COLO668 (cell line): ENCODE results near the gene USP2.

ENCODE experiments used
- DNase-seq: peaks from one replicate; lab custom pipeline; 2025; ENCODE audit not compliant: unreplicated experiment; lab: John Stamatoyannopoulos, UW

Gene USP2

DNA sequence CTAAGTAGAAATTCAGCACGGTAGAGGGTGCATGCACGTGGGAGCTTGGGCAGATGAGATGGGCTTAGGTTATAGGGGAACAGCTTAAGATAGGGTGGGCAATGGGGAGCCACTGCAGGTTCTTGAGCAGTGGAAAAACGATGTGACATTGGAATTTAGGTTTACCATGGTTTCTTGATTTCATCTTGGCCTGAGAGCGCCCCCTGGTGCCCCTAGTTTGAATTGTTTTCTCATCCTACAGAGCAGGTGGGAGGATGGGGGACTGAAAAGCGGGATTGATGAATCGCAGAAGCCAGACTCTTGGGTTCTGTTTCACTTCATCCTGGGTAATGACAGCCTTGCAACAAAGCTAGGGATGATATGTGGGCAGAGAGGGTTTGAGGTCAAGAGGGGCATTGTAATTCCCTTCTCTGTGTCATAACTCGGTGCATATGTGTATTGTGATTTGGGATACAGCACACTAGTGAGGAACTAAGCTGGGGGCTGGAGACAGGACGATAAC, 57.9 kb downstream of the USP2 start:
- DNase-seq, result peak; percentile 75

DNA sequence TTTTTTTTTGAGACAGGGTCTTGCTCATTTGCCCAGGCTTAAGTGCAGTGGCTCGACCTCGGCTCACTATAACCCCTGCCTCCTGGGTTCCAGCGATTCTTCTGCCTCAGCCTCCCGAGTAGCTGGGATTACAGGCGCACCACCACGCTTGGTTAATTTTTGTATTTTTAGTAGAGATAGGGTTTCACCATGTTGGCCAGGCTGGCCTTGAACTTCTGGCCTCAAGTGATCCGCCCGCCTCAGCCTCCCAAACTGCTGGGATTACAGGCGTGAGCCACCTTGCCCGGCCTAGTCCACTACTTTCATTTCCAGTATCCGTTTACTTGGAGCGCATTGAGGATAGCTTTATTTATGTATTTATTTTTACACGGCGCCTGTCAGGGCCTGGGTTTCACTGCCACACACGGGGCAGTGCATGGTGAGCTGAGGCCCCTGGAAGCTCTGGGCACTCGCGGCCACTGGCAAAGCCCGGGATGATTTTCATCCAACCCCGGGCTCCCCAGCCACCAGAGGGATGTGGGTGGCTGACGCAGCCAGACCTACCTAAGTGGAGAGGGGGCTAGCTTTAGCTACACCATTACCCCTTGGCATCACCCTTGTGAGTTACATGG, 58.5 kb downstream of the USP2 start:
- no peak for DNase-seq

DNA sequence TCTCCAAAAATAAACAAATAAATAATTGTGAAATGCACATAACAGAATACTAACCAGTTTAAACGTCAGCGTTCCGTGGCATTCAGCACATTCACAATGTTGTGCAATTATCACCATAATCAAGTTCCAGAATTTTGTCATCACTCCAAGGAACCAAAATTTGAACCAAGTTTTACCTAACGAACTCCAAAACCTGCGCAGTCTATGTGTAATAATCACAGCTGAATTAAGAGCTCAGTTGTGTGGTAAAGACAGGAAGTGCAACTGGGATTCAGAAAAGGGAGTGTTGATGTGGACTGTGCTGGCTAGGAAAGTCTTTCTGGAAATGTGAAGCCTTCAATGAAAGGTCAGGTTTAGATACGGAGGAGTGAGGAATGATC, 59.1 kb downstream of the USP2 start:
- DNase-seq, result no peak

DNA sequence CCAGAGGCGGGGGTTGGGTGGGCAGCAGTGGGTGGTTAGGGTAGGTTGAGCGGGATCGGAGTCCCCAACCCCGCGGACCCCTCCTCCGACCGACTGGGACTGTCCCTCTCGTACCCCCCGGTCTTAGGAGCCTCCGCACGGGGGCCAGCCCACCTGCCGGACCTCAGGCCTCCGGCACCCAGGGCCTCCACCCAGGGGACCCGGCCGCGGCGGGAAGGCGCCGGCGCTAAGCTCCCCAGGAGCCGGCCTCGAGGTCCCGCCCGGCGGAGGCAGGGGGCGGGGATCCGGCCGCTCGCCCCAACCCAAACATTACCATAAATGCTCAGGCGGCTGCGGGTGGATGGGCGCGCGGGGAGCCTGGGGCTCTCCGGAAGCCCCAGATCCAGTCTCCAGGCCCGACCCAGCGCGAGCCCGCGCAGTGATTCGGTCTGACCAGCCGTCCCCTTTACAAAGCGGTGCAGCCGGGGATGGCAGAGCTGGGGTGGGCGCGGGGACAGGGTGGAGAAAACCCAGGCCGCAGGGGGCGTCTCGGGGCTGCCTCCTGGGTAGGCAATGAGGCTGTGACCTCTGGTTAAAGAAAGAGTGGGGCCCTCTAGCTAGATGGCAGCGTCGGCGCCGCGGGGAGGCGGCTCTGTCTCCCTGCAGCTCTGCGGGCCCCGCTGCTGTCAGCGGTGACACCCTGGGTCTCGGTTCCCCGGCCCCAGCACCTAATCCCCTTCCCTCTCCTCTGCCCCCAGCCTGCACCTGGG, 60.5 kb downstream of the USP2 start:
- peak; percentile 56 for DNase-seq

DNA sequence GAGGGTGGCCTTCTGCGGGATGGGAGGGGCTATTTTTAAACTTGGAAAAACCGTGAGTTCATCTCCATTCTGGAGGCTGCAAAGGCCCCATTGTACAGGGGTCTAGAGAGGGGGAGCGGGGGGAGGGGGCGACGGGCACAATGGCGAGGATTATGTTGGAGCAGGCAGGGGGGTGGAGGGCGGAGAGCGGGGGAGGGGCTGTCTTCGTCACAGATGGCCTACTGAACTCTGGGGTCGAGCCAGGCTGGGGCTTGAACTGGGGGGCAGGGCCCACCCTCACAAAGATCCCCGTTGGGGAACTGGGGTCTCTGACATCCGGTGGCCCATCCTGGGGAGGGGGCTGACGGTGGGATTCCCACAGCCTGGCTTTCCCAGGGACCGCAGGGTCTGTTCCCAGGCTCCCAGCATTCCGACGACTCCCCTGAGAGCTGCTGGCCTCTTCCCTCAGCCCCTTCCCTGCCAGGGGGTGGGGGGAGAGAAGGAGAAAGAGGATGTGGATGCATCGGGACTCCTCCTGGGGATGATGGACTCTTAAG, 61.2 kb downstream of the USP2 start:
- DNase-seq, result no peak

DNA sequence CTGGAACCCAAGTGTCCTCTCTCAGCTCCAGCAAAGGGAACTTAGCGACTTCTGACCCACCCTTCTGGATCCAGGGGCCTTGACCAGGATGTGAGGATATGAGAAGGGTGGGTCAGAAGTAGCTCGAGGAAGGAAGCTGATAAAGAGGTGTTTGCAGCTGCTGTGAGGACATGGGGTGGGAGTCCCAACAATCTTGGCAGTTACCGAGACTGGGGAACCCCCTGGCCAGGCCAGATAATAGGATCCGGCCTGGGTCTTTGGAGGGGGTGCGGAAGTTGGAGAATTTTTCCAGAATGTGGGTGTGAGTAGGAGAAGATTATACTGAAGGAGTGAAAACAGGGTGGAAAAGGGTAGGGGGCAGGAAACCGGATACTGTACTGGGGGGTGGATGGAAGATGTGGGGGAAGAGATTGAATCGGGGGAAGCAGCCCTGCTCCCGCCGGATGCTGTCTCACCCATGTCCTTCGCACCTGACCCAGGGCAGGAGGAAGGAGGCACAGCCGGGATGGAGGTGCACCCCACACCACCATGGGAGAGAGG, 61.7 kb downstream of the USP2 start:
- DNase-seq, result no peak

DNA sequence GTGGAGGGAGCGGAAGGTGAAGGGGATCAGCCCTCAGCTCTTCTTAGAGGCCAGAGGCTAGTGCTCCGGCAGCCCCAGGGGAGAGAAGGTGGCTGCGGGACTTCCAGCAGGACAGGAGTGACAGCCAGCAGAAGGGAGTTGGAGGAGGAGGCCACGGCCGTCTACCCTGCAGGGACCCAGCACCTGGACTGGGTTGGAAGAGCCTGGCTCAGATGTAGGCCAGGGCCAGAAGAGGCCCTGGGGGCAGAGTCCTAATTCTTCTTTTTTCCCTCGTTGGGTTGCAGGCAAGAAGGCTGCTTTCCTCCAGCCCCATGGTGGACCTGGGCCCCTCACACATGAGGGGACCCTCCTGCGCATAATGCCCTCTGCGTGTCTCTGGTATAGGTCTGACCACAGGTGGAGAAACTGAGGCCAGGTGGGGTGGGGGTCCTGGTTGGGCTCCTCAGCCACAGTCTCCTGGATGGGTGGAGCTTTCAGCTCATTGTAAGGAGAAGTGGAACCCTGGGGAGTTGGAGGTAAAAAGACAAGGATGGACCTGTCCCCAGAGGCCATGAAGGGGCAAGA, 62.3 kb downstream of the USP2 start:
- no peak for DNase-seq

DNA sequence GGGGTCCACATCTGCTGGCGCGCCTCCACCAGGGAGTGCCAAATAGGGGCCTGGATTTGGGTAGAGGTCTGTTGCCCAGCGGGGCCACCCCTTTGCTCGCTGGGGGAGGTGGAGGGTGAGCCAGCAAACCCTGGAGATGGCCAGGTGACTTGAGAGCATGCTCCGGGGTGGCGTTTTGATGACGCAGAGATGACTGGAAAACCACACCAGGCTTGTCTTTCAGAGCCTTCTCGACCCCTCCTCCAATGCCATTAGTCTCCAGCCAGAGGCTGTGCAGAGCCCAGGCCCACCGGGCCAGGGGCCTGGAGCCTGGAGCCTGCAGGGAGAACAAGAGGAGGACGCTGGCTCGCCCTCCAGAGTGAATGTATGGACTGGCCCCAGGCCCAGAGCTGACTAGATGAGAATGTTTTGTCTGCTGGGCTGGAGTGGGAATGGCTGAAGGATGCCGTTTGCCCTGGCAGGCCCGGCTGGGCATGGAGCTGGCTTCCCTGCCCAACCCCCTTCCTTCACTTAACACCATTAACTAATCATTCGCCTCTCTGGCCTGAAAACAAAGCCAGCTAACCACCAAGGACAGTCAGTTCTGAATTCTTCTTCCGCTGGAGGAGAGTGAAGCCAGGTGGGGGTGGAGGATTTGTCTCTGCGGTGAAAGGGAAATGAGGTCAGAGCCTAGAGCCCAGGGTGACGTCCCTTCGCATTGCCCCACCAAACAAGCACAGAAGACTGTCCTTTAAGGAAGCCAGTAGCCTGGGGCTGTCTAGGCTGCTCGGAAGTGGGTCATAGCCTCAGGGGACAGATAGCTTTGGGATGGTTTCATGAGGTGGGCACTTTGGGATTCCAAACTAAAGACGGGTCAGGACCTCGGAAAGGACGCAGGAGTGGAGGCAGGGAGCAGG, 63.0 kb downstream of the USP2 start:
- no peak for DNase-seq

DNA sequence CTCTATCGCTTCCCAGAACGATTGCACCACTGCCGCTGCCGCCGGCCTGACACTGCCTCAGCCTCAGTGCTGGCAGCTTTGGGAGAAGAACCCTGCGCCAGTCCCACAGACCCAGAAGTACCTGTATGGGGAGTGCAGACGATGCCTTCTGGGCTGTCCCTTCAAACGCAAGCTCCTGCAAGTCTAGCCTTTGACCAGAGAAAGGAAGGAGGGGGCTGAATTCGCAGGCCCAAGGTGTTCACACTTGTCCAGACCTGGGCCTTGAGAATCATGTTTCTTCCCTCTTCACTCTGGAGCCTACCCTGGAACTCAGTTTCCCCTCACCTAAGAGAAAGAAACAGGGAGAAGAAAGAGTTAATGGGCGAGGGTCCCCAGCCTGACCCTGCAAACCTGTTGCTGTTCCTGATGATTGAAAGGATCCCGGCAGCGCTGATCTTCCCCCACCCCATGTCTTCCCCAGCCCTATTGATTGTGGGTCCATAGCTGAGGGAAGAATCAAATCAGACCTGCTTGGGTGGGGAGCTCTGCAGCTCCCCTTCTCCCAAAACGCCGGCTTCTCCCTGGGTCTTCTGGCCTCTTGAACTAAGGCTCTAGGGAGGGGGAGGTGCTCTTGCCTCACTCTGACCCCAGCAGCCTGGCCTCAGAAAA, 63.8 kb downstream of the USP2 start:
- DNase-seq, result no peak

DNA sequence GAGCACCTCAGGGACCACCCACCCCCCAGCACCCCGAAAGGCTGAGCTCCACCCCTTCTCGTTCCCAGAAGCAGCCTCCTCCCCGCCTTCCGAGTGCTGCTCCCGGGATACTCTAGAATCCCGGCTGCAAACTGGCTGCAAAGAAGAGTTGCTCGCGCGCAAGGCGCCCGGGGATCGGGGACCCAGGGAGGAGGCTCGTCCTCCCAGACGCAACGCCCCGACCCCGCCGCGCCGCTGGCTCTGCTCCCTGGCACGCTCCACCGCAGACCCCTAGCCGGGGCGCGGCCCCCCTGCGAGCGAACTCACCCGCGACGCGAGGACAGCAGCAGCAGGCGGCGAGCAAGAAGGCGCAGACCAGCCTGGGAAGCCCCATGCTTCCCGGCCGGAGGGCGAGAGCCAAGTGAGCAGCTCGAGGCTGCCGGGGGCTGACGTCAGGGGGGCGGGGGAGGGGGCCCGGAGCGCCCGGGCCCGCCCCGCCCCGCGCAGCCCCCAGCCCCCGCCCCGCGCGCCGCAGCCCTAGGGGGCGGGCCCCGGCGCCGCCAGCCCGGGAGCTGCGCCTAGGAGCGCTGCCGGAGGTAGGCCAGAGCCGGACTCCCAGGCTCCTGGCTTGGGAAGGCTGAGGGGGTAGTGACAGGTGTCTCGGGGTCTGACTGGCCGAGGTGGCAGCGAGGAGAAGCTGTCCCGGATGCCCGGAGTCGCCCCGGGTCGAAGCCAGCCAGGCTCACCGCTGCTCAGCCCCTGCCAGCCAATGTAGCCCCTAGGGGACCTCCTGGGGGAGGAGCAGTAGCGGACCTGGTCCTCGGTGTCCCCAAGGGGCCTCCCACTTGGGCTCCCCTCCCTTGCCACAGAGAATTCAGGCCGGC, 64.5 kb downstream of the USP2 start, which contains the start of gene MCAM:
Gene MCAM (minus strand): TSS at position 402 of the 863 bp plus-strand sequence. CDS start 29 bp downstream, at position 373.
- peak; percentile 43 for DNase-seq

DNA sequence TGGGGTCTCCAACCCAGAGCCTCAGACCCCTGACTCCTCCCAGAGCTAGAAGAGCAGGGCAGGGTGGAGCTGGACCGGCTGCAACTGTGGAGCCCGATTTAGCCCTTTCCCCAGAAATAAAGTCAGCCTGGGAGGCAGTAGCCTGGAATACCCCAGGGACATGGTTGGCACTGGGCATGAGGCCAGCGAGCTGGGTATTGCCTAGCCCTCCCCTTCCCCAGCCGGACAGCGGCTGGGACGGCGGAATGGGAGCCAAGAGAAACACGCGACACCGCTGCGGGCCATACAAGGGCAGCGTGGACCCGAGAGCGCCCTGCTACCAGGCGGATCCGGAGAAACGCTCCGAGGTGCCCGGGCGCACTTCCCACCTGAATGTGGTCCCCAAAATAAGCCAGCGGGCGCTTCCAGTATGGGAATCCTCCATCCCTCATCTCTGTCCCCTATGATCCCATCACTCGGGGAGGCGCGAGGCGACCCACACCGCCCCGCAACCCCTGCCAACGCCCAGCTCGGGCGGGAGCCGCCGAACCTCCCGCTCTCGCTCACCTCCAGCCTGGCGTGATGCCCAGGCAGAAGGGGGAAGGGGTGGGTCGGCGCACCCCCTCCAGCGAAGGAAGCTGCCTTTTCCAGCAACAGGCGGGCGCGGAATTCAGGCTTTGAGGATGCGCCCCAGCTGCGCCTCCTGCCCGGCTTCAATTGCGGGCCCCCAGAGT, 65.3 kb downstream of the USP2 start:
- DNase-seq, result peak; percentile 55

DNA sequence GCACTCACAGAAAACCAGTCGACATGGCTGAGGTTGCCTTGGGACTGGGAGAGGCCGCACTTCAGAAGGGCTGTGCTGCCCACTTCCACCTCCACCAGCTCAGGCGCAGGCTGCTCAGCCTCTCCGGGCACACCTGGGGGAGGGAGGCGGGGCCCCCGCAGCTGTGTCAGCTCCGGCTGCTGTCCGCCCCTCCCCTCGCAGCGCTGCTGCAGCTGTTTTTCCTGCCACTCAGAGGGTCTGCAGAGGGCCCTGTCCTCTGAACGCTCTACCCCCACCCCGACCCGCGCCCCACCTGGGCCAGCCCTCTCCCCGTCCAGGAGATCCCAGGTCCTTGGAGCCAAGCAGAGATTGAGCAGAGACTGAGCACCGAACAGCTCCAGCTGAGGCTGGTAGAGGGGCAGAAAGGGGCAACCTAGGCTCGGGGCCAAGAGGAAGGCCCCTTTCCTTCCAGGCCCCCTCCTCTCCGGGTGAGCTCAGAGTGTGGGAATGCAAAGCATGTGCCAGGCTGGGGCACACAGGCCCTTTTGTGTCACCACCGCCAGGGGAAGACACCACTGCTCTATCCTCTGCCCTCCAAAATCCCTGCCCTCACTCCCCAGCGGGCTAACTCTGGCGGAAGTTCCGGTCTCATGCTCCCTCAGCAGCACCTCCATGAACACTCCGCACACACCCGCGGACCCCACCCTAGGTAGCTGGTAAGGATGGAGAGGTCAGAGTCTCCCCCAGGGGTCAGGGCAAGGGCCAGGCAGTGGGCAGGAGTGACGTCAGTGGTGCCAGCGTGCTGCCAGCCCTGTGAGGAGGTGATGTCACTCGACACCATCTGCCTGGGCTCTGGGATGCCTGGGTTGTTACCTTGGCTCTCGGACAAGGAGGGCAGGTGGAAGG, 66.1 kb downstream of the USP2 start:
- peak; percentile 73 for DNase-seq

DNA sequence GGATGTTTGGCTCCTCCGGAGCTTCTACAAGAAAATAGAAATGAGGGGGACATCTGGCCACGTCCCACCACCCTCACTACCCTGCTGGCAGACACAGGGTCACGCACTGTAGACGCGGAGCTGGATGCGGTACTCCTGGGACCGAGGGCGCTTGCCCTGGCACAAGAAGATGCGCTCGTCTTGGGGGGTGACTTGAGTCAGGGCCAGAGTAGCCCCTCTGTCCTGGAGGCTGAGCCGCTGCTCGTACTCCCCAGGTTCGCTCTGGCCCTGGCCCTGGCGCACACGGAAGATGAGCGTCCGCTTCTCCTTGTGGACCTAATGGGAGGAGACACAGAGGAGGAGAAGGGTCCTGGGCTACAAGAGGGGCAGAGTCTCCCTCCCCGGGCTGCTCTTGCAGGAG, 66.8 kb downstream of the USP2 start:
- no peak for DNase-seq

DNA sequence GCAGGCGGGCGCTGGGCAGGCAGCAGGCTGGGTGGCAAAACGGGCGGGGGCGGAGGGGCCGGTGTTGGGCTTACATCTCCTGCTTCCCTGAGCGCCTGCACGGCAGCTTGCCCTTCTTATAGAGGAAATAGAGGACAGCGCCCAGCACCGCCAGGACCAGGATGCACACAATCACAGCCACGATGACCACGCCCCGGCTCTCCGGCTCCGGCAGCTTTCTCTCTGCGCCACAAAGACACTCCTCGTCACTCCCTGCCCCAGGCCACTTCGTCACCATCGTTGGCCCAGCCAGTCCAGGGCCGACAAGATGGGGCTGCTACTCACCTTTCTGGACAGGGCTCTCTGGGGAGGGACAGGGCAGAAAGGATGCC, 70.8 kb downstream of the USP2 start:
- no peak for DNase-seq

DNA sequence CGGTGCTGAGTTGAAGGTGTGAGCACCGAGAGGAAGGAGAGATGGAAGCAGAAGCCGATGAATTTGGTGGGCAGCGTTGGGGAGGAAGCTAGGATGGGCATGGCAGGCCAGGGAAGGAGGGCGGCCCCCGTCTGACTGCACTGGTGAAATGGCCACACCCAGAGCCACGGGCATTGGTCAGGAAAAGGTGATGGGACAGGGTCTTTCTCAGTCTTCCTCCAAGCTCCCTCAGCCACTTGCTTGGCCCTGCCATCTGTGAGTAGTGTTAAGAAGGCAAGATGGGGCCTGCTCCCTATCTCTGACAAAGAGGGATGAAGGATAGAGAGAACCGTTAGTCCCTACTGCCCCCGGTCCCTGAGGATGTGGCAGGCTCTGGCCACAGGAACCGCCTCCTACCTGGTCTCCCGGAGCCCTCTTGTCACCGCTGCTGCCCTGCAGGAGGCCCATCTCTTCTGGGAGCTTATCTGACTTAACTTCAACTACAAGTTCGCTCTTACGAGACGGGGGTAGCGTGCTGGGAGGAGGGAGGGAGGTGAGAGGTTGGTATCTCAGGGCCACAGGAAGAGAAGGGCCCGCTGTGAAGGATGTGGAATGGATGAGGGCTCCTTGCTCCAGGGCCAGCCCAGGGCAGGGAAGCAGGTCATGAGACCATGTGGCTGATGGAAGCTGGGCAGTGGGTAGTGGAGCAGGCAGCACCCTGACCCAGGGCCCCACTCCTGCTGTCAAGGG, 71.4 kb downstream of the USP2 start:
- DNase-seq, result no peak

DNA sequence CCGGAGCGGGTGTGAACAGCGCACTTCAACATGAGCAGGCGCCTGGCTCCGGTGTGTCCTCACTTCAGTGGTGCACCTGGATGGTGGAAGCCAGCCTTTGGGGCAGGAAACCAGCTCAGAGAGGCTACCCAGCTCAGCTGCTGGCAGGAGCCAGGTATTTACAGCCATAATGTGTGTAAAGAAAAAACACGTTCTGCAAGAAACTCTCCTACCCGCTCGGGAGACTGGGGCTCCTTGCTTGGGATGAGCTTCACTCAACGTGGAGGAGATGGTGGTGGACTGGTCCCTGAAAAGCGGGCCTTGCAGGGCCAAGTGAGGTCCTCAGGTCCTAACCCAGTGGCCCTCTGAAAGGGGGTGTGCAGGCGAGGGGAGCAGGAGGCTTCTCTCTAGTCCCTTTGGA, 72.1 kb downstream of the USP2 start:
- no peak for DNase-seq

DNA sequence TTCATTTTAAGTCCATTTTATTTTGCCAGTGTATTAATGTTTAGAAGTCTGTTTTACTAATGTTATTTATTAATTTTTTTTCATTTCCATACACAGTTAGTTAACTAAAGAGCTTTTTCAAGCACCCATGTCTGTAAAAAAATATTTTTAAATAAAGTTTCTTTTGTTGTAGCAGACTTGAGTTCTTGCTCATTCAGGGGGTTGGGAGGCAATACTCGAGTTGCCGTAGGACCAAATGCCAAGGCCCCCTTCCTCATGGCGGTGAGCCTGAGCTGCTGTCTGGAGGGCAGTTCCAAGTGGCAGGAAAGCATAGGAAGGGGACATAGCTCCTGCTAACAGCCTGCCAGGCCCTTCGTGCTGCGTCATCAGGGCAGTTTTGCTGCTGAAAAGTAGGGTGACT, 73.5 kb downstream of the USP2 start:
- DNase-seq, result no peak
